HCT116 (cell line): ENCODE data around the gene KLHL25. TPM values are rescaled to one million over a fixed set of nuclear protein-coding genes. Genes with fewer than 3 reads are reported as not detected.

Experiments used
- ATAC-seq: fragments of 200-7000 bp; cut with Tn5 transposase; 2 replicates; pipeline ENCODE4 v1.9.1; 2020; ENCODE audit warnings: mild to moderate bottlenecking, moderate library complexity
- BruUV-seq: library from RNA; stranded (reverse); fragments of 400-500 nt; replicated peaks from 2 replicates; lab custom pipeline; 2021; lab: Mats Ljungman, UMichigan
- CTCF ChIA-PET: fragments of 300-600 bp; sonication (Branson Sonifier 250); formaldehyde crosslinking; loops from one replicate; lab custom pipeline; 2021; ENCODE audit warnings: antibody characterized with exemption; lab: Charles Lee
- POLR2A ChIA-PET: fragments of 300-600, 350-600 bp; sonication (Branson Sonifier 250); formaldehyde crosslinking; loops from one replicate; lab custom pipeline; 2021; ENCODE audit warnings: antibody characterized with exemption; lab: Charles Lee
- RAD21 ChIA-PET, 2 experiments: fragments of 300-600 bp; sonication (Branson Sonifier 250); formaldehyde crosslinking; loops; one replicate each; lab custom pipeline; 2023; ENCODE audit warnings: low total read pairs in 2 of 2; ENCODE audit not compliant: uncharacterized antibody in 2 of 2, unreplicated experiment in 2 of 2, low non-redundant PET in 1 of 2; lab: Charles Lee
- DNase-seq: peaks from one replicate; pipeline ENCODE4 v3.0.0-alpha.2; 2010; ENCODE audit warnings: low read depth, low spot score
- H2AFZ ChIP-seq: fragments of 200-600 bp; shearing (Covaris generic), sonication (generic); 2 replicates; pipeline ENCODE4 v1.6.1; 2017; ENCODE audit warnings: low read depth, mixed run types, mixed read lengths, antibody characterized with exemption, low read length; ENCODE audit not compliant: poor library complexity, severe bottlenecking
- H3K27ac ChIP-seq: 2 replicates; pipeline ENCODE4 v1.5.1; 2012; ENCODE audit warnings: low read depth, low read length
- H3K27me3 ChIP-seq: fragments of 200-600 bp; sonication (generic); 2 replicates; pipeline ENCODE4 v1.6.1; 2016; ENCODE audit warnings: mixed run types, low read length, mixed read lengths; ENCODE audit not compliant: insufficient read depth
- H3K36me3 ChIP-seq, 2 experiments: fragments of 200-500 bp in 1 of 2; fragments of 200-600 bp in 1 of 2; sonication (Bioruptor generic) in 1 of 2; sonication (generic) in 1 of 2; 2 replicates each; pipeline versions ENCODE4 v1.5.1 to v1.6.1; 2014 to 2016; ENCODE audit warnings: low read length in 2 of 2, inconsistent platforms in 1 of 2, mixed read lengths in 1 of 2, mixed run types in 1 of 2; ENCODE audit not compliant: insufficient read depth in 2 of 2, control insufficient read depth in 1 of 2
- H3K4me1 ChIP-seq, 2 experiments: fragments of 200-600 bp in 1 of 2; sonication (generic) in 1 of 2; 2 replicates each; pipeline versions ENCODE4 v1.5.1 to v1.6.1; 2012 to 2017; ENCODE audit warnings: low read length in 2 of 2, inconsistent platforms in 1 of 2, mild to moderate bottlenecking in 1 of 2, mixed read lengths in 1 of 2, mixed run types in 1 of 2, moderate library complexity in 1 of 2; ENCODE audit not compliant: insufficient read depth in 2 of 2, control insufficient read depth in 1 of 2
- H3K4me2 ChIP-seq: fragments of 200-600 bp; sonication (generic); 2 replicates; pipeline ENCODE4 v1.6.1; 2017; ENCODE audit warnings: mixed run types, low read length, mixed read lengths
- H3K4me3 ChIP-seq, 2 experiments: fragments of 200-600 bp in 1 of 2; sonication (generic) in 1 of 2; replicated peaks in 1 of 2; 2 replicates each; pipeline ENCODE4 v1.5.1; 2011 to 2016; ENCODE audit warnings: low read length in 2 of 2, control low read depth in 1 of 2, low read depth in 1 of 2, mild to moderate bottlenecking in 1 of 2, mixed read lengths in 1 of 2, mixed run types in 1 of 2
- H3K79me2 ChIP-seq: fragments of 200-600 bp; sonication (generic); 2 replicates; pipeline ENCODE4 v1.6.1; 2017; ENCODE audit warnings: mild to moderate bottlenecking, mixed run types, low read length, moderate library complexity, mixed read lengths; ENCODE audit not compliant: insufficient read depth
- H3K9ac ChIP-seq: fragments of 200-600 bp; sonication (generic); 2 replicates; pipeline ENCODE4 v1.6.1; 2016; ENCODE audit warnings: low read length, mixed read lengths
- H3K9me2 ChIP-seq: fragments of 200-600 bp; sonication (generic), shearing (Covaris generic); 2 replicates; pipeline ENCODE4 v1.6.1; 2017; ENCODE audit warnings: mixed run types, mild to moderate bottlenecking, moderate library complexity; ENCODE audit not compliant: insufficient read depth
- H3K9me3 ChIP-seq, 2 experiments: fragments of 200-500 bp in 1 of 2; fragments of 200-600 bp in 1 of 2; sonication (Bioruptor generic) in 1 of 2; sonication (generic) in 1 of 2; 2 replicates each; pipeline ENCODE4 v1.6.1; 2014 to 2017; ENCODE audit warnings: low read length in 2 of 2, mixed read lengths in 2 of 2, inconsistent platforms in 1 of 2, low read depth in 1 of 2, mild to moderate bottlenecking in 1 of 2, mixed run types in 1 of 2, moderate library complexity in 1 of 2; ENCODE audit not compliant: control insufficient read depth in 1 of 2, insufficient read depth in 1 of 2
- H4K20me1 ChIP-seq: fragments of 200-600 bp; sonication (generic), shearing (Covaris generic); 2 replicates; pipeline ENCODE4 v1.6.1; 2017; ENCODE audit warnings: mixed run types, mild to moderate bottlenecking, moderate library complexity; ENCODE audit not compliant: insufficient read depth
- CEBPB ChIP-seq: IDR thresholded peaks from 2 replicates; pipeline ENCODE4 v1.6.1; 2012; ENCODE audit warnings: low read depth
- EZH2 ChIP-seq: fragments of 200-600 bp; sonication (generic); IDR thresholded peaks from 2 replicates; pipeline ENCODE4 v1.6.1; 2017; ENCODE audit warnings: antibody characterized with exemption, mixed run types
- MAX ChIP-seq: IDR thresholded peaks from 2 replicates; pipeline ENCODE4 v1.6.1; 2012
- RAD21 ChIP-seq: IDR thresholded peaks from 2 replicates; pipeline ENCODE4 v1.6.1; 2012; ENCODE audit warnings: low read depth, mild to moderate bottlenecking
- TCF7L2 ChIP-seq: IDR thresholded peaks from 2 replicates; pipeline ENCODE4 v1.7.0; 2011; ENCODE audit warnings: borderline replicate concordance, inconsistent platforms; ENCODE audit not compliant: insufficient read depth, insufficient read length; ENCODE audit errors: extremely low read depth
- ZBTB33 ChIP-seq: IDR thresholded peaks from 2 replicates; pipeline ENCODE4 v1.6.1; 2011; ENCODE audit warnings: mild to moderate bottlenecking, low read length, moderate library complexity; ENCODE audit not compliant: insufficient replicate concordance; ENCODE audit errors: extremely low read depth
- intact Hi-C: fragments of 100-400 bp; cut with micrococcal nuclease; formaldehyde crosslinking; loops from 2 replicates; pipeline ENCODE4 v1.10.0; 2022
- total RNA-seq: library from RNA; stranded (reverse); gene quantifications from one replicate; pipeline ENCODE4 v1.2.1, GENCODE V29; 2021; ENCODE audit not compliant: unreplicated experiment

Gene KLHL25
- total RNA-seq, 1 experiment from 2014 or later = 5.3 TPM

GRCh38 chr15:85792102-85792731 lies 2.5 kb downstream of the KLHL25 start:
- Histone ChIP-seq H3K9ac (no peak overlapping the region), H3K36me3 (no peaks in the 10 kb centered on the region), H3K27ac (no peak overlapping the region), H3K27me3 (no peaks in the 10 kb centered on the region), H3K79me2 (peaks cover 28% of the 10 kb centered on the region), H3K9me2 (no peaks in the 10 kb centered on the region), H3K9me3 (no peaks in the 10 kb centered on the region), H2AFZ (no peak overlapping the region), H3K4me2 (no peak overlapping the region), H3K4me3 (no peak overlapping the region), H4K20me1 (no peaks in the 10 kb centered on the region), H3K4me1 (peaks cover 37 to 51% of the 10 kb centered on the region in 2 experiments)
- RAD21 ChIA-PET = no interaction called here
- POLR2A ChIA-PET = no interaction called here
- BruUV-seq = no TSS peak
- TF ChIP-seq RAD21 = no peak
- no peak for TF ChIP-seq CEBPB
- no peak for TF ChIP-seq TCF7L2
- no peak for TF ChIP-seq MAX
- no peak for TF ChIP-seq EZH2
- TF ChIP-seq ZBTB33 = no peak
- no peak for DNase-seq
- no peak for ATAC-seq
- CTCF ChIA-PET = interaction anchor here (1.7 kb wide), 1 partner anchor 10 kb away, joined by 5 read pairs; no protein-coding TSS in a partner anchor
- intact Hi-C loops = no loop called here
